ENCODE results near the gene SPACA6.

The SPACA6 gene

GRCh38 chr19:51702103-51702824, 9.1 kb downstream of the SPACA6 start:
- TF ChIP-seq CTCF (conservative IDR thresholded peaks at IDR 0.05; ENCODE audit: low read length) (no peak), EZH2phosphoT487 (IDR thresholded peaks at IDR 0.05; ENCODE audit: borderline replicate concordance) (no peak)
- Histone ChIP-seq H3F3A (ENCODE audit: low read depth) (no peaks in the 10 kb centered on the region), H3K36me3 (ENCODE audit: insufficient read depth, low read length) (no peaks in the 10 kb centered on the region; the same call in 1 of the 2 replicates), H3K4me2 (ENCODE audit: low read depth, low read length, poor library complexity, severe bottlenecking) (no peak overlapping the region), H3K9me3 (ENCODE audit: insufficient read depth, low read depth, low read length) (no peaks in the 10 kb centered on the region), H3K79me2 (ENCODE audit: insufficient read depth, low read length) (peaks cover 13% of the 10 kb centered on the region), H3K27me3 (ENCODE audit: insufficient read depth, low read length, poor library complexity, severe bottlenecking) (no peaks in the 10 kb centered on the region), H3K9me2 (replicated peaks; ENCODE audit: low read depth, low read length) (no peaks in the 10 kb centered on the region), H3K4me1 (ENCODE audit: insufficient read depth, low read length, poor library complexity, severe bottlenecking) (peaks cover 7% of the 10 kb centered on the region), H2AFZ (ENCODE audit: low read length) (no peak overlapping the region), H3K4me3 (ENCODE audit: low read length, poor library complexity, severe bottlenecking) (no peak overlapping the region), H3K9ac (ENCODE audit: low read depth, low read length, poor library complexity, severe bottlenecking) (no peak overlapping the region), H4K20me1 (ENCODE audit: insufficient read depth, low read length, poor library complexity, severe bottlenecking) (peaks cover 7% of the 10 kb centered on the region)

- Histone ChIP-seq H3K9me2 (replicated peaks; ENCODE audit: low read depth, low read length) (no peaks in the 10 kb centered on the region), H3K4me2 (ENCODE audit: low read depth, low read length, poor library complexity, severe bottlenecking) (peak overlapping the region; percentile 95), H3K9me3 (ENCODE audit: insufficient read depth, low read depth, low read length) (no peaks in the 10 kb centered on the region), H3K4me3 (ENCODE audit: low read length, poor library complexity, severe bottlenecking) (no peak overlapping the region), H3K9ac (ENCODE audit: low read depth, low read length, poor library complexity, severe bottlenecking) (no peak overlapping the region), H4K20me1 (ENCODE audit: insufficient read depth, low read length, poor library complexity, severe bottlenecking) (peaks cover 7% of the 10 kb centered on the region), H3K27me3 (ENCODE audit: insufficient read depth, low read length, poor library complexity, severe bottlenecking) (no peaks in the 10 kb centered on the region), H3K79me2 (ENCODE audit: insufficient read depth, low read length) (peaks cover 13% of the 10 kb centered on the region), H2AFZ (ENCODE audit: low read length) (no peak overlapping the region), H3K36me3 (ENCODE audit: insufficient read depth, low read length) (no peaks in the 10 kb centered on the region; the same call in 1 of the 2 replicates), H3K4me1 (ENCODE audit: insufficient read depth, low read length, poor library complexity, severe bottlenecking) (peaks cover 7% of the 10 kb centered on the region), H3F3A (ENCODE audit: low read depth) (no peaks in the 10 kb centered on the region)
- TF ChIP-seq CTCF (conservative IDR thresholded peaks at IDR 0.05; ENCODE audit: low read length) (no peak), EZH2phosphoT487 (IDR thresholded peaks at IDR 0.05; ENCODE audit: borderline replicate concordance) (no peak)
Measured at GRCh38 chr19:51702825-51703574, 9.9 kb downstream of the SPACA6 start.

- H3K9me3 ChIP-seq (ENCODE audit: insufficient read depth, low read depth, low read length): no peaks in the 10 kb centered on the region
- peak overlapping the region; percentile 99 for H3K9ac ChIP-seq (ENCODE audit: low read depth, low read length, poor library complexity, severe bottlenecking)
- H3K79me2 ChIP-seq (ENCODE audit: insufficient read depth, low read length): peaks cover 13% of the 10 kb centered on the region
- H4K20me1 ChIP-seq (ENCODE audit: insufficient read depth, low read length, poor library complexity, severe bottlenecking): peaks cover 7% of the 10 kb centered on the region
- H2AFZ ChIP-seq (ENCODE audit: low read length): peak overlapping the region; percentile 94
- no peaks in the 10 kb centered on the region for H3K27me3 ChIP-seq (ENCODE audit: insufficient read depth, low read length, poor library complexity, severe bottlenecking)
- H3K4me3 ChIP-seq (ENCODE audit: low read length, poor library complexity, severe bottlenecking): peak overlapping the region; percentile 96
- H3K4me1 ChIP-seq (ENCODE audit: insufficient read depth, low read length, poor library complexity, severe bottlenecking): peaks cover 7% of the 10 kb centered on the region
- TF ChIP-seq CTCF (conservative IDR thresholded peaks at IDR 0.05; ENCODE audit: low read length): peak; percentile 59
- no peak for TF ChIP-seq EZH2phosphoT487 (IDR thresholded peaks at IDR 0.05; ENCODE audit: borderline replicate concordance)
- peak overlapping the region; percentile 95 for H3K4me2 ChIP-seq (ENCODE audit: low read depth, low read length, poor library complexity, severe bottlenecking)
- H3K36me3 ChIP-seq (ENCODE audit: insufficient read depth, low read length): no peaks in the 10 kb centered on the region; the same call in 1 of the 2 replicates
- H3K9me2 ChIP-seq (replicated peaks; ENCODE audit: low read depth, low read length): no peaks in the 10 kb centered on the region
- no peaks in the 10 kb centered on the region for H3F3A ChIP-seq (ENCODE audit: low read depth)
Measured at GRCh38 chr19:51703575-51704515, 10.7 kb downstream of the SPACA6 start.
